Tibial artery (tissue), 4 donors: ENCODE measurements around the gene EOLA1.
A peak's percentile ranks its signal among the peaks of the same experiment; 100 is the strongest.
"Not testable (repeated sequence)": the region's sequence is repeated elsewhere in the genome, so short reads cannot be mapped to it uniquely, and the experiment has no call there.

Experiments used
- DNase-seq, 2 donors: peaks; one replicate each; pipeline ENCODE4 v3.0.0-alpha.2; 2019
- H3K27ac ChIP-seq, 2 donors: fragments of 200-600 bp; sonication (generic) in 1 of 2; 1 replicate in 1 of 2; 2 replicates in 1 of 2; pipeline ENCODE4 v1.5.1; 2018 to 2019; ENCODE audit warnings: mild to moderate bottlenecking in 1 of 2
- H3K27me3 ChIP-seq, 2 donors: fragments of 200-600 bp; sonication (generic) in 1 of 2; one replicate each; pipeline versions ENCODE4 v1.5.1 to v1.6.0; 2016 to 2019
- H3K36me3 ChIP-seq, 3 donors: fragments of 200-600 bp; sonication (generic) in 2 of 3; one replicate each; pipeline ENCODE4 v1.5.1; 2016 to 2019; ENCODE audit warnings: mild to moderate bottlenecking in 2 of 3
- H3K4me1 ChIP-seq, 4 donors: fragments of 200-600 bp; sonication (generic) in 2 of 4; 1 replicate in 3 of 4; 2 replicates in 1 of 4; pipeline ENCODE4 v1.5.1; 2016 to 2019
- H3K4me3 ChIP-seq, 2 donors: fragments of 200-600 bp; sonication (generic) in 1 of 2; 1 replicate in 1 of 2; 2 replicates in 1 of 2; pipeline ENCODE4 v1.5.1; 2018 to 2019; ENCODE audit warnings: mild to moderate bottlenecking in 2 of 2
- H3K9me3 ChIP-seq, 3 donors: fragments of 200-600 bp; sonication (generic) in 1 of 3; one replicate each; pipeline ENCODE4 v1.5.1; 2016 to 2019
- CTCF ChIP-seq, 2 experiments: fragments of 200-600 bp in 1 of 2; fragments of 450-650 bp in 1 of 2; IDR thresholded peaks; one replicate each; pipeline ENCODE4 v1.5.1; 2017 to 2019; ENCODE audit warnings: antibody characterized with exemption in 2 of 2, mild to moderate bottlenecking in 1 of 2, moderate library complexity in 1 of 2
- intact Hi-C: fragments of 100-400 bp; cut with DNase I; formaldehyde crosslinking; loops from one replicate; pipeline ENCODE4 v1.15.0; 2023; ENCODE audit warnings: low total_unique reads

EOLA1 gene

DNA sequence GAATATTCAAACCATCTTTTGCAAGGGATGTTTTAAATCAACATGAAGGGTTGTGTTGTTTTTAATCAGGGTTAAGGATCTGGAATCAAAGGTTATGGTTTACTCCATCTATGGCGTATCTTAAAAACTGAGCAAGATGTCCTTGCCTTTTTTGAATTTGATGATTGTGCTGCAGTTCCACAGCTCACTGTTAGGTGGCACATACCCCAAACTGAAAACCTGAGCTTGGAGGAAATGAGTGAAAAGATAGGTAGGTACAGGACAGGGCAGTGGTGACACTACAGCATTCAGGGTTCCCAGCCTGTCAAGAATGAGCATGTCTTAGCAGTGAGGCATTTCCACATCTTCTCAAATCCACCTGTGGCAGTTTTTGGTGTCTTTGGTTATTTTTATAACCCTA lies 13.1 kb upstream of the EOLA1 start:
- DNase-seq: no peak

DNA sequence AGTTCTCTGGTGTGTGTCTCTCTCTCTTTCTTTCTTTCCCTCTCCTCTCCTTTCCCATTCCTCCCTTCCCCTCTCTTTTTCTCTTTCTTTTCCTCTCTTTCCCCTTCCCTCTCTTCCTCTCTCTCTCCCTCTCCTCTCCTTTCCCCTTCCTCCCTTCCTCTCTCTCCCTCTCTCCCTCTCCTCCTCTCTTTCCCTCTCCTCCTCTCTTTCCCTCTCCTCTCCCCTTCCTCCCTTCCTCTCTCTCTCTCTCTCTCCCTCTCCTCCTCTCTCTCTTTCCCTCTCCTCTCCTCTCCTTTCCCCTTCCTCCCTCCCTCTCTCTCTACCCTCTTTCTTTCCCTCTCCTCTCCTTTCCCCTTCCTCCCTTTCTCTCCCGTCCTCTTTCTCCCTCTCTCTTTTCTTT lies 12.4 kb upstream of the EOLA1 start:
- no peak for TF ChIP-seq CTCF (IDR thresholded peaks at IDR 0.05)
- Histone ChIP-seq H3K36me3 (peaks cover 0 to 4% (median 0%) of the 10 kb centered on the region in 3 donors), H3K9me3 (no peaks in the 10 kb centered on the region), H3K27ac (no peak overlapping the region), H3K27me3 (no peaks in the 10 kb centered on the region), H3K4me1 (peaks cover 0 to 4% (median 1%) of the 10 kb centered on the region in 4 donors), H3K4me3 (no peak overlapping the region)
- no peak for DNase-seq
- intact Hi-C loops: no loop called here

More for the DNA sequence above, 13.1 kb upstream of the EOLA1 start:
- H3K9me3 ChIP-seq: no peaks in the 10 kb centered on the region
- no peak overlapping the region for H3K4me3 ChIP-seq
- H3K4me1 ChIP-seq: peaks cover 0 to 4% (median 1%) of the 10 kb centered on the region in 4 donors
- H3K27me3 ChIP-seq: no peaks in the 10 kb centered on the region
- peaks cover 0 to 4% (median 0%) of the 10 kb centered on the region in 3 donors for H3K36me3 ChIP-seq
- H3K27ac ChIP-seq: peak overlapping the region in 1 of 2 donors; percentile 6
- intact Hi-C loops: no loop called here
- peak; percentile 45 to 51 for TF ChIP-seq CTCF (IDR thresholded peaks at IDR 0.05)

GRCh38 chrX:149531599-149531998 lies 9.2 kb upstream of the EOLA1 start:
- TF ChIP-seq CTCF (IDR thresholded peaks at IDR 0.05): no peak
- H3K4me1 ChIP-seq: no peaks in the 10 kb centered on the region
- no peak overlapping the region for H3K27ac ChIP-seq
- H3K27me3 ChIP-seq: no peaks in the 10 kb centered on the region
- intact Hi-C loops: no loop called here
- H3K36me3 ChIP-seq: peaks cover 0 to 20% (median 0%) of the 10 kb centered on the region in 3 donors
- no peak for DNase-seq
- no peaks in the 10 kb centered on the region for H3K9me3 ChIP-seq
- H3K4me3 ChIP-seq: no peak overlapping the region

DNA sequence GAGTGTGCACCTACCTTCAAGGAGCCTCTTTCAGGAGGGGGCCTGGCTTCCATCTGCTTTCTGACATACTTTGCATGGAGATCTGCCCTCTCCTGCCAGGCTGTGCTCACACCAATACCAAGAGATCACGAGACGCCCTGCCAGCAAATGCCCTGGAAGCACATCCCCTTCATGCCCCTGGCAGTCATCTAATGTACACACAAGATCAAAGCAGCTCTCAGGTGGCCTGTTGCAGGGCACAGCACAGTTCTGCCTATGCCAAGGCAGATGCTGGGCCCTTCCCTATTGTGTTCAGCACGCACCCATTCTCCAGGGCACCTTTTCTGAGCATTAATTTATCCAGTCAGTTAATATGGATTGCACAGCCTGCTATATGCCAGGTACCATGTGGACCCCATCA lies 7.9 kb upstream of the EOLA1 start:
- intact Hi-C loops, DNase-seq, H3K4me3 ChIP-seq, H3K4me1 ChIP-seq, H3K27me3 ChIP-seq, H3K9me3 ChIP-seq, H3K27ac ChIP-seq: not testable (repeated sequence)
- H3K36me3 ChIP-seq: peaks cover 0 to 20% (median 0%) of the 10 kb centered on the region in 3 donors

- H3K4me1 ChIP-seq, H3K27me3 ChIP-seq, H3K27ac ChIP-seq, H3K4me3 ChIP-seq, intact Hi-C loops, DNase-seq, H3K9me3 ChIP-seq: not testable (repeated sequence)
- peaks cover 0 to 18% (median 0%) of the 10 kb centered on the region in 3 donors for H3K36me3 ChIP-seq
These were observed 6.8 kb upstream of the EOLA1 start for GRCh38 chrX:149533999-149534398.

- H3K4me3 ChIP-seq, H3K27me3 ChIP-seq, H3K9me3 ChIP-seq, intact Hi-C loops, DNase-seq, H3K4me1 ChIP-seq, H3K27ac ChIP-seq: not testable (repeated sequence)
- peaks cover 0 to 16% (median 0%) of the 10 kb centered on the region in 3 donors for H3K36me3 ChIP-seq
These were observed 5.7 kb upstream of the EOLA1 start for GRCh38 chrX:149534926-149535602.

DNA sequence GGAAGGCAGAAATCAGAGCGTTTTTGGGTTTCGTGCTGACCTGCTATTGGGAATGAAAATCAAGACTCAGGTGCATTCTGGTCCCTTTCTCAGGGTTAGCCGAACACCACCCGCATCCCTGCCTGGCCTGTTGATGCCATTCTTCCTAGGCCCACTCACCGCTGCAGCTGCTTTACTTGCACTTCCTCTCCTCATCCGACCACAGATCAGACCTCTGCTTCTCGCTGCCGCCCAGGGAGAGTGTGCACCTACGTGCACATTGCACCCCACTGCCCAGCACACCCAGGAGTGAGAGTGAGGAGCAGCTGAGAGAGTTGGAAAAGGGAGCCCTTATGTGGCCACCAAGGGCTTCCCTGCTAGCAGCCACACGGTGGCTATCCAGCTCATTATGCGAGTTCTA lies 3.3 kb upstream of the EOLA1 start:
- peaks cover 0 to 11% (median 0%) of the 10 kb centered on the region in 4 donors for H3K4me1 ChIP-seq
- DNase-seq, H3K4me3 ChIP-seq, H3K9me3 ChIP-seq, H3K27me3 ChIP-seq, H3K27ac ChIP-seq, intact Hi-C loops: not testable (repeated sequence)
- peaks cover 0 to 16% (median 0%) of the 10 kb centered on the region in 3 donors for H3K36me3 ChIP-seq
